A673 (cell line): Measurements from ENCODE around the gene VPS13D.

ENCODE experiments used
- CTCF ChIP-seq: fragments of 300-800, 200-600 bp; sonication (generic); conservative IDR thresholded peaks from 2 replicates; pipeline ENCODE4 v1.5.1; 2017; ENCODE audit warnings: low read depth, mild to moderate bottlenecking, antibody characterized with exemption, low read length, moderate library complexity, mixed read lengths
- EZH2 ChIP-seq: fragments of 200-600 bp; sonication (generic); IDR thresholded peaks from 2 replicates; pipeline ENCODE4 v1.6.1; 2017; ENCODE audit warnings: borderline replicate concordance, low read depth, mild to moderate bottlenecking, mixed read lengths, antibody characterized with exemption, low read length; ENCODE audit not compliant: poor library complexity, severe bottlenecking

DNA sequence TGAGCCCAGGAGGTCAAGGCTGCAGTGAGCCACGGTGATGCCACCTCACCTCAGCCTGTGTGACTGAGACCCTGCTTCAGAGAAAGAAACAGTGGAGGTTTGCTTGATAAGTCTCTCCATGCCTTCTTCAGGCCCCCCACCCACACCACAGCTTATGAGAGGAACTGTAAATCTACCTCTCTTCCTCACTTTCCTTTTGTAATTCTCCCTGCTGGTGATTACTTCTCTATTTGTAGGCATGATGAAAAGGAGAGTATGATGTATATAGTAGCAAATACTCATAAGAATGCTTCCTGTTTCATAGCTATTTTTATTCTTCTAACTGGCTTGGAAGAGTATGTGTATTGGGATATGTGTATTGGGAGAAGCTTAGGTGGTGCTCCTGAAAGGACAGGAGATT is 186.3 kb downstream of the VPS13D start:
- TF ChIP-seq CTCF (no peak), EZH2 (no peak)
